GM12891 (cell line): ENCODE measurements around the gene TRIO.

ENCODE experiments used
- POLR2A ChIP-seq: IDR thresholded peaks from 2 replicates; pipeline ENCODE4 v1.6.1; 2011; ENCODE audit warnings: low read depth, low read length, control low read depth
- POLR2AphosphoS5 ChIP-seq: IDR thresholded peaks from 2 replicates; pipeline ENCODE4 v1.6.1; 2011; ENCODE audit warnings: low read depth, low read length, control low read depth
- TAF1 ChIP-seq: IDR thresholded peaks from 2 replicates; pipeline ENCODE4 v1.6.1; 2011; ENCODE audit warnings: low read depth, low read length, control low read depth

DNA sequence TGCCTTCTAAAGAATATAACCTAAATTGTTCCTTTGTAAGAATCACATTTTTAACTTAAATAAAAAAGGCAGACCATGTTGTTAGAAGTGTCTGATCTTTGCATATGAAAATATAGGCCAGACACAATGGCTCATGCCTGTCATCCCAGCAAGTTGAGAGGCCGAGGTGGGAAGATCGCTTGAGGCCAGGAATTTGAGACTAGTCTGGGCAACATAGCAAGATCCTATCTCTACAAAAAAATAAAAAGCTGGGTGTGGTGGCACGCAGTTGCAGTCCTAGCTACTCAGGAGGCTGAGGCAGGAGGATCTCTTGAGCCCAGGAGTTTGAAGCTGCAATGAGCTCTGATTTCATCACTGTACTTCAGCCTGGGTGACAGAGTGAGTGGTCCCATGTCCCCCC, 37.3 kb downstream of the TRIO start:
- TF ChIP-seq POLR2A (no peak), POLR2AphosphoS5 (no peak), TAF1 (no peak)
